Liver (tissue), 9 donors: ENCODE data around the gene TAAR2. TPM values are rescaled to one million over a fixed set of nuclear protein-coding genes. Genes with fewer than 3 reads are reported as not detected.

ENCODE experiments used
- DNase-seq: peaks from one replicate; pipeline ENCODE4 v3.0.0-alpha.2; 2017; ENCODE audit warnings: low spot score
- H3K27ac ChIP-seq, 2 donors: one replicate each; pipeline ENCODE4 v1.7.0; 2013; ENCODE audit warnings: inconsistent platforms in 2 of 2, low read length in 2 of 2, control low read depth in 1 of 2, low read depth in 1 of 2, mild to moderate bottlenecking in 1 of 2
- H3K27me3 ChIP-seq, 4 donors: one replicate each; pipeline versions ENCODE4 v1.6.1 to v1.7.0; 2013; ENCODE audit warnings: low read length in 3 of 4, inconsistent platforms in 1 of 4, mild to moderate bottlenecking in 1 of 4, moderate library complexity in 1 of 4; ENCODE audit not compliant: control insufficient read depth in 4 of 4, insufficient read depth in 4 of 4
- H3K36me3 ChIP-seq, 4 donors: one replicate each; pipeline versions ENCODE4 v1.6.1 to v1.7.0; 2013; ENCODE audit warnings: low read length in 3 of 4, mild to moderate bottlenecking in 3 of 4, low read depth in 1 of 4, moderate library complexity in 1 of 4; ENCODE audit not compliant: control insufficient read depth in 4 of 4, insufficient read depth in 3 of 4
- H3K4me1 ChIP-seq, 4 donors: one replicate each; pipeline versions ENCODE4 v1.6.1 to v1.7.0; 2013; ENCODE audit warnings: low read length in 3 of 4, mild to moderate bottlenecking in 3 of 4, moderate library complexity in 1 of 4; ENCODE audit not compliant: control insufficient read depth in 4 of 4, insufficient read depth in 4 of 4
- H3K4me3 ChIP-seq, 3 donors: one replicate each; pipeline versions ENCODE4 v1.6.1 to v1.7.0; 2013; ENCODE audit warnings: low read length in 3 of 3, control low read depth in 1 of 3, low read depth in 1 of 3, mild to moderate bottlenecking in 1 of 3
- H3K9ac ChIP-seq, 2 donors: one replicate each; pipeline ENCODE4 v1.7.0; 2013; ENCODE audit warnings: low read length in 2 of 2, mild to moderate bottlenecking in 2 of 2, moderate library complexity in 2 of 2, control low read depth in 1 of 2, low read depth in 1 of 2
- H3K9me3 ChIP-seq, 4 donors: one replicate each; pipeline versions ENCODE4 v1.6.1 to v1.7.0; 2013; ENCODE audit warnings: low read length in 3 of 4; ENCODE audit not compliant: control insufficient read depth in 4 of 4
- EGR1 ChIP-seq, 2 donors: IDR thresholded peaks; 2 replicates each; pipeline ENCODE4 v1.6.1; 2016 to 2018; ENCODE audit warnings: antibody characterized with exemption in 2 of 2, low read depth in 2 of 2
- FOXA1 ChIP-seq: IDR thresholded peaks from 2 replicates; pipeline ENCODE4 v1.6.1; 2016; ENCODE audit warnings: antibody characterized with exemption
- FOXA2 ChIP-seq: IDR thresholded peaks from 2 replicates; pipeline ENCODE4 v1.6.1; 2016; ENCODE audit warnings: antibody characterized with exemption
- GABPA ChIP-seq, 2 donors: IDR thresholded peaks in 1 of 2; conservative IDR thresholded peaks in 1 of 2; 2 replicates each; pipeline ENCODE4 v1.6.1; 2016; ENCODE audit warnings: antibody characterized with exemption in 2 of 2, mild to moderate bottlenecking in 1 of 2, moderate library complexity in 1 of 2
- HNF4A ChIP-seq, 2 donors: conservative IDR thresholded peaks; 2 replicates each; pipeline ENCODE4 v1.6.1; 2016; ENCODE audit warnings: antibody characterized with exemption in 2 of 2, mild to moderate bottlenecking in 2 of 2
- HNF4G ChIP-seq: IDR thresholded peaks from 2 replicates; pipeline ENCODE4 v1.6.1; 2016; ENCODE audit warnings: antibody characterized with exemption
- JUND ChIP-seq, 2 donors: IDR thresholded peaks; 2 replicates each; pipeline ENCODE4 v1.6.1; 2016; ENCODE audit warnings: antibody characterized with exemption in 2 of 2
- NR2F2 ChIP-seq: IDR thresholded peaks from 2 replicates; pipeline ENCODE4 v1.6.1; 2016; ENCODE audit warnings: antibody characterized with exemption
- RAD21 ChIP-seq, 2 donors: IDR thresholded peaks; 2 replicates each; pipeline ENCODE4 v1.6.1; 2016; ENCODE audit warnings: antibody characterized with exemption in 2 of 2, mild to moderate bottlenecking in 2 of 2
- RXRA ChIP-seq, 2 donors: IDR thresholded peaks; 2 replicates each; pipeline ENCODE4 v1.6.1; 2017 to 2018; ENCODE audit warnings: antibody characterized with exemption in 2 of 2, mild to moderate bottlenecking in 1 of 2
- SP1 ChIP-seq: IDR thresholded peaks from 2 replicates; pipeline ENCODE4 v1.6.1; 2018; ENCODE audit warnings: antibody characterized with exemption, mild to moderate bottlenecking
- TAF1 ChIP-seq: conservative IDR thresholded peaks from 2 replicates; pipeline ENCODE4 v1.6.1; 2016; ENCODE audit warnings: antibody characterized with exemption, mild to moderate bottlenecking
- YY1 ChIP-seq: IDR thresholded peaks from 2 replicates; pipeline ENCODE4 v1.6.1; 2016; ENCODE audit warnings: antibody characterized with exemption, mild to moderate bottlenecking
- WGBS: extraction: QIAGEN DNeasy Blood & Tissue Kit; methylation state at CpG from one replicate; pipeline ENCODE4 v1.1.7; 2013; 5-methylcytosine and 5-hydroxymethylcytosine counted together
- polyA plus RNA-seq, 2 donors: library from polyadenylated mRNA; stranded (reverse) in 1 of 2; unstranded in 1 of 2; fragments of 200-250 nt in 1 of 2; fragments of >200 nt in 1 of 2; fragmentation: Nextera tagmentation in 1 of 2; extraction: Ambion mirVana in 1 of 2; gene quantifications; one replicate each; pipeline versions ENCODE4 v1.2.1 to v1.2.3, GENCODE V29; 2013 to 2015
- total RNA-seq, 2 donors: library from RNA; depleted of rRNA; stranded (reverse); fragments of >200 nt; gene quantifications; one replicate each; pipeline ENCODE4 v1.2.3, GENCODE V29; 2014
- TF ChIP-seq, protein P1 (sequence below): IDR thresholded peaks from 2 replicates; pipeline ENCODE4 v1.6.1; 2016; ENCODE audit warnings: antibody characterized with exemption
- TF ChIP-seq, protein P2 (sequence below): fragments of 150-350 bp; IDR thresholded peaks from 2 replicates; pipeline ENCODE4 v1.5.1; 2017; ENCODE audit warnings: improper control_type of control experiment, low read depth, low read length; ENCODE audit not compliant: missing input control
- TF ChIP-seq, protein P3 (sequence below): IDR thresholded peaks from 2 replicates; pipeline ENCODE4 v1.6.1; 2016; ENCODE audit warnings: antibody characterized with exemption
- TF ChIP-seq, protein P4 (sequence below): IDR thresholded peaks from 2 replicates; pipeline ENCODE4 v1.6.1; 2016; ENCODE audit warnings: antibody characterized with exemption, mild to moderate bottlenecking
- TF ChIP-seq, protein P5 (sequence below): IDR thresholded peaks from 2 replicates; pipeline ENCODE4 v1.6.1; 2016; ENCODE audit warnings: antibody characterized with exemption
- donor health status: healthy.
- donor health status: healthy.
- donor health status: healthy.
- donor health status: healthy.
- donor health status: healthy.

Gene TAAR2
- total and polyA plus RNA-seq, 4 donors = not detected

DNA sequence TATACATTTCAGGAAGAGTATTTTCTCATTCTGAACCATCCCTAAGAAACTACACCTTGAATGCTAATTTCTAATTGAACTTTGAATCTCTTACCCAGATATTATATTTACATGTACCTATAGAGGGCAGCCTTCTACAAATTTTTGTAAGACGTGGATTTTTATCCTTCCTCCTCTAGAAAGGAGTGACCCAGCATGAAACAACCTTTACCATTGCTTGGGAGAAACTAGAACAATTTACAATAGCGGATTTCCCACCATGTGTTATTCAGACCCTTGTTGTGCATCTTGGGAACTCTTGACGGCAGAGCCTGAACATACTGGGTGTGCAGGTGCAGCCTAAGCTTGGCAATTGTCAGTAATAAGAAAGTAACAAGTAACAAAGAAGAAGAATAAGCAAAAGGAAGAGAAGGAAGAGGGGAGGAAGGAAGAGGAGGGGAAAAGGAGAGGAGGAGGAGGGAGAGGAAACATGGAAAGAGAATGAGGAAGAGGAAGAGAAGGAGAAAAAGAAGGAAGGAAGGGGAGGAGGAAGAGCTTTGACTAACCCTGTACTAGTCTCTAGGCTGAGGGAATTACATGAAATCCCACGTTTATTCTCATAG, 45.7 kb upstream of the TAAR2 start:
- H3K9ac ChIP-seq = peak overlapping the region in 1 of 2 donors; percentile 37
- no peak for DNase-seq
- no peak overlapping the region for H3K4me3 ChIP-seq
- TF ChIP-seq RAD21 (IDR thresholded peaks at IDR 0.05) (peak; percentile 87 to 89), HNF4A (conservative IDR thresholded peaks at IDR 0.05) (peak; percentile 48 to 73), NR2F2 (no peak), RXRA (IDR thresholded peaks at IDR 0.05) (peak; percentile 20 to 36), SP1 (no peak)
- TF ChIP-seq, protein P1, sequence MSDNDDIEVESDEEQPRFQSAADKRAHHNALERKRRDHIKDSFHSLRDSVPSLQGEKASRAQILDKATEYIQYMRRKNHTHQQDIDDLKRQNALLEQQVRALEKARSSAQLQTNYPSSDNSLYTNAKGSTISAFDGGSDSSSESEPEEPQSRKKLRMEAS = peak; percentile 36
- TF ChIP-seq, protein P2, sequence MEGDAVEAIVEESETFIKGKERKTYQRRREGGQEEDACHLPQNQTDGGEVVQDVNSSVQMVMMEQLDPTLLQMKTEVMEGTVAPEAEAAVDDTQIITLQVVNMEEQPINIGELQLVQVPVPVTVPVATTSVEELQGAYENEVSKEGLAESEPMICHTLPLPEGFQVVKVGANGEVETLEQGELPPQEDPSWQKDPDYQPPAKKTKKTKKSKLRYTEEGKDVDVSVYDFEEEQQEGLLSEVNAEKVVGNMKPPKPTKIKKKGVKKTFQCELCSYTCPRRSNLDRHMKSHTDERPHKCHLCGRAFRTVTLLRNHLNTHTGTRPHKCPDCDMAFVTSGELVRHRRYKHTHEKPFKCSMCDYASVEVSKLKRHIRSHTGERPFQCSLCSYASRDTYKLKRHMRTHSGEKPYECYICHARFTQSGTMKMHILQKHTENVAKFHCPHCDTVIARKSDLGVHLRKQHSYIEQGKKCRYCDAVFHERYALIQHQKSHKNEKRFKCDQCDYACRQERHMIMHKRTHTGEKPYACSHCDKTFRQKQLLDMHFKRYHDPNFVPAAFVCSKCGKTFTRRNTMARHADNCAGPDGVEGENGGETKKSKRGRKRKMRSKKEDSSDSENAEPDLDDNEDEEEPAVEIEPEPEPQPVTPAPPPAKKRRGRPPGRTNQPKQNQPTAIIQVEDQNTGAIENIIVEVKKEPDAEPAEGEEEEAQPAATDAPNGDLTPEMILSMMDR = peak; percentile 56
- peaks cover 0 to 14% (median 8%) of the 10 kb centered on the region in 4 donors for H3K4me1 ChIP-seq
- no peak overlapping the region for H3K27ac ChIP-seq
- H3K9me3 ChIP-seq = no peaks in the 10 kb centered on the region
- no peaks in the 10 kb centered on the region for H3K27me3 ChIP-seq
- 6% methylated on average over 4 of the region's 4 CpGs for WGBS
- H3K36me3 ChIP-seq = no peaks in the 10 kb centered on the region

DNA sequence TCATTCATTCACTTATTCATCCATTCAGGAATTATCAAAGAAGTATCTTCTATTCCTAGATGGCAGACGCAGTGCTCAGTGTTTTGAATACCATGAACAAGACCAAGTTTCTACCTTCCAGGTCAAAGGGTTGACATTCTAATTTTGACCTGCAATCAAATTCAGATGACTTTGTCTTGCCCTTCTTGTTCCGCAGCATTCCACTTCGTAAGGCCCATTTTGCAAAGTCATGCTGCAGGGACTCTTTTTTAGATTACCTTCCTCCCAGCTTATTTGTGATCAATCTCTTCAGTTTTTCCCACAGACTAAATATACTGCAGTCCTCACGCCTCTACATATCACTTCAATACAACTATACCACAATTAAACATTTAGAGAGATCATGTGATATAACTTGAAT, 42.0 kb upstream of the TAAR2 start:
- Histone ChIP-seq H3K4me3 (no peak overlapping the region), H3K36me3 (no peaks in the 10 kb centered on the region), H3K27ac (no peak overlapping the region), H3K4me1 (peaks cover 0 to 10% (median 8%) of the 10 kb centered on the region in 4 donors), H3K27me3 (no peaks in the 10 kb centered on the region), H3K9ac (no peak overlapping the region), H3K9me3 (no peaks in the 10 kb centered on the region)
- DNase-seq = no peak
- TF ChIP-seq, protein P1 = no peak
- TF ChIP-seq, protein P3, sequence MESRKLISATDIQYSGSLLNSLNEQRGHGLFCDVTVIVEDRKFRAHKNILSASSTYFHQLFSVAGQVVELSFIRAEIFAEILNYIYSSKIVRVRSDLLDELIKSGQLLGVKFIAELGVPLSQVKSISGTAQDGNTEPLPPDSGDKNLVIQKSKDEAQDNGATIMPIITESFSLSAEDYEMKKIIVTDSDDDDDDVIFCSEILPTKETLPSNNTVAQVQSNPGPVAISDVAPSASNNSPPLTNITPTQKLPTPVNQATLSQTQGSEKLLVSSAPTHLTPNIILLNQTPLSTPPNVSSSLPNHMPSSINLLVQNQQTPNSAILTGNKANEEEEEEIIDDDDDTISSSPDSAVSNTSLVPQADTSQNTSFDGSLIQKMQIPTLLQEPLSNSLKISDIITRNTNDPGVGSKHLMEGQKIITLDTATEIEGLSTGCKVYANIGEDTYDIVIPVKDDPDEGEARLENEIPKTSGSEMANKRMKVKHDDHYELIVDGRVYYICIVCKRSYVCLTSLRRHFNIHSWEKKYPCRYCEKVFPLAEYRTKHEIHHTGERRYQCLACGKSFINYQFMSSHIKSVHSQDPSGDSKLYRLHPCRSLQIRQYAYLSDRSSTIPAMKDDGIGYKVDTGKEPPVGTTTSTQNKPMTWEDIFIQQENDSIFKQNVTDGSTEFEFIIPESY = no peak
- no peak for TF ChIP-seq HNF4A (conservative IDR thresholded peaks at IDR 0.05)
- WGBS = 79% methylated on average over 4 of the region's 4 CpGs

DNA sequence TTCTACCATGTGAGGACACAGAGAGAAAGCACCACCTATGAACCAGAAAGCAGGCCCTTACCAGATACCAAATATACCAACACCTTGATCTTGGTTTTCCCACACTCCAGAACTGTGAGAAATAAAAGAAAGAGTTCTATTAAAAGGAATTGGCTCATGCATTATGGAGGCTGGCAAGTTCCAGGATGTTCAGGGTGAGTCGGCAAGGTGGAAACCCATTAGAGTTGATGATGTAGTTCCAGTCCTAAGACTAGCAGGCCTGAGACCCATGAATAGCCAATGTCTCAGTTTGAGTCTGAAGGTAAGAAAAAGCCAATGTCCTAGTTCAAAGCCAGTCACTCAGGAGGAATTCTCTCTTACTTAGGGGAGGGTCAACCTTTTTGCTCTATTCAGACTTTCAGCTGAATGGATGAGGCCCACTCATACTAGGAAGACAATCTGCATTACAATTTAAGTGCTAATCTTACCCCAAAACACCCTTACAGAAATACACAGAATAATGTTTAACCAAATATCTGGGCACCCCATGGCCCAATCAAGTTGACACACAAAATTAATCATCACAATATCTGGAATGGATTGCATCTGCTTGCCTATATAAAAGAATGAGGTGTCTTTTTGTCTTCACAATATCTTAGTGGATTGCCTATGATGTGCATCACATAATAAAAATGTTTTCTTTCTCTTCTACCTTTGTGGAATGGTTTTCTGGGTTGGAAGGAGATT, 40.4 kb upstream of the TAAR2 start:
- Histone ChIP-seq H3K36me3 (no peaks in the 10 kb centered on the region), H3K9ac (no peak overlapping the region), H3K27ac (no peak overlapping the region), H3K9me3 (no peaks in the 10 kb centered on the region), H3K4me3 (no peak overlapping the region), H3K4me1 (no peaks in the 10 kb centered on the region), H3K27me3 (no peaks in the 10 kb centered on the region)
- 87% methylated on average over 1 of the region's 1 CpG for WGBS
- no peak for DNase-seq
- TF ChIP-seq GABPA (IDR thresholded peaks at IDR 0.05 in 1 of 2, conservative IDR thresholded peaks at IDR 0.05 in 1 of 2) (no peak), HNF4A (conservative IDR thresholded peaks at IDR 0.05) (no peak), NR2F2 (no peak), RXRA (IDR thresholded peaks at IDR 0.05) (no peak), HNF4G (no peak), RAD21 (IDR thresholded peaks at IDR 0.05) (no peak), JUND (IDR thresholded peaks at IDR 0.05) (no peak), TAF1 (no peak), EGR1 (IDR thresholded peaks at IDR 0.05; ENCODE audit: low read depth in 2 of 2) (no peak), SP1 (no peak), FOXA1 (no peak), FOXA2 (no peak), YY1 (no peak)
- TF ChIP-seq, protein P4, sequence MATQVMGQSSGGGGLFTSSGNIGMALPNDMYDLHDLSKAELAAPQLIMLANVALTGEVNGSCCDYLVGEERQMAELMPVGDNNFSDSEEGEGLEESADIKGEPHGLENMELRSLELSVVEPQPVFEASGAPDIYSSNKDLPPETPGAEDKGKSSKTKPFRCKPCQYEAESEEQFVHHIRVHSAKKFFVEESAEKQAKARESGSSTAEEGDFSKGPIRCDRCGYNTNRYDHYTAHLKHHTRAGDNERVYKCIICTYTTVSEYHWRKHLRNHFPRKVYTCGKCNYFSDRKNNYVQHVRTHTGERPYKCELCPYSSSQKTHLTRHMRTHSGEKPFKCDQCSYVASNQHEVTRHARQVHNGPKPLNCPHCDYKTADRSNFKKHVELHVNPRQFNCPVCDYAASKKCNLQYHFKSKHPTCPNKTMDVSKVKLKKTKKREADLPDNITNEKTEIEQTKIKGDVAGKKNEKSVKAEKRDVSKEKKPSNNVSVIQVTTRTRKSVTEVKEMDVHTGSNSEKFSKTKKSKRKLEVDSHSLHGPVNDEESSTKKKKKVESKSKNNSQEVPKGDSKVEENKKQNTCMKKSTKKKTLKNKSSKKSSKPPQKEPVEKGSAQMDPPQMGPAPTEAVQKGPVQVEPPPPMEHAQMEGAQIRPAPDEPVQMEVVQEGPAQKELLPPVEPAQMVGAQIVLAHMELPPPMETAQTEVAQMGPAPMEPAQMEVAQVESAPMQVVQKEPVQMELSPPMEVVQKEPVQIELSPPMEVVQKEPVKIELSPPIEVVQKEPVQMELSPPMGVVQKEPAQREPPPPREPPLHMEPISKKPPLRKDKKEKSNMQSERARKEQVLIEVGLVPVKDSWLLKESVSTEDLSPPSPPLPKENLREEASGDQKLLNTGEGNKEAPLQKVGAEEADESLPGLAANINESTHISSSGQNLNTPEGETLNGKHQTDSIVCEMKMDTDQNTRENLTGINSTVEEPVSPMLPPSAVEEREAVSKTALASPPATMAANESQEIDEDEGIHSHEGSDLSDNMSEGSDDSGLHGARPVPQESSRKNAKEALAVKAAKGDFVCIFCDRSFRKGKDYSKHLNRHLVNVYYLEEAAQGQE = no peak
- TF ChIP-seq, protein P5, sequence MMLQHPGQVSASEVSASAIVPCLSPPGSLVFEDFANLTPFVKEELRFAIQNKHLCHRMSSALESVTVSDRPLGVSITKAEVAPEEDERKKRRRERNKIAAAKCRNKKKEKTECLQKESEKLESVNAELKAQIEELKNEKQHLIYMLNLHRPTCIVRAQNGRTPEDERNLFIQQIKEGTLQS = no peak
